Thoracic aorta endothelial cell (primary cell): ENCODE data around the gene C1orf115. TPM values are rescaled to one million over a fixed set of nuclear protein-coding genes. Genes with fewer than 3 reads are reported as not detected.

Source experiments
- total RNA-seq: library from RNA; depleted of rRNA; stranded (reverse); fragments of >200 nt; gene quantifications from 2 replicates; pipeline ENCODE4 v1.2.3, GENCODE V29; 2012

C1orf115 gene, protein sequence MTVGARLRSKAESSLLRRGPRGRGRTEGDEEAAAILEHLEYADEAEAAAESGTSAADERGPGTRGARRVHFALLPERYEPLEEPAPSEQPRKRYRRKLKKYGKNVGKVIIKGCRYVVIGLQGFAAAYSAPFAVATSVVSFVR
- total RNA-seq, result 23.3 and 25.0 TPM in 2 replicates

DNA sequence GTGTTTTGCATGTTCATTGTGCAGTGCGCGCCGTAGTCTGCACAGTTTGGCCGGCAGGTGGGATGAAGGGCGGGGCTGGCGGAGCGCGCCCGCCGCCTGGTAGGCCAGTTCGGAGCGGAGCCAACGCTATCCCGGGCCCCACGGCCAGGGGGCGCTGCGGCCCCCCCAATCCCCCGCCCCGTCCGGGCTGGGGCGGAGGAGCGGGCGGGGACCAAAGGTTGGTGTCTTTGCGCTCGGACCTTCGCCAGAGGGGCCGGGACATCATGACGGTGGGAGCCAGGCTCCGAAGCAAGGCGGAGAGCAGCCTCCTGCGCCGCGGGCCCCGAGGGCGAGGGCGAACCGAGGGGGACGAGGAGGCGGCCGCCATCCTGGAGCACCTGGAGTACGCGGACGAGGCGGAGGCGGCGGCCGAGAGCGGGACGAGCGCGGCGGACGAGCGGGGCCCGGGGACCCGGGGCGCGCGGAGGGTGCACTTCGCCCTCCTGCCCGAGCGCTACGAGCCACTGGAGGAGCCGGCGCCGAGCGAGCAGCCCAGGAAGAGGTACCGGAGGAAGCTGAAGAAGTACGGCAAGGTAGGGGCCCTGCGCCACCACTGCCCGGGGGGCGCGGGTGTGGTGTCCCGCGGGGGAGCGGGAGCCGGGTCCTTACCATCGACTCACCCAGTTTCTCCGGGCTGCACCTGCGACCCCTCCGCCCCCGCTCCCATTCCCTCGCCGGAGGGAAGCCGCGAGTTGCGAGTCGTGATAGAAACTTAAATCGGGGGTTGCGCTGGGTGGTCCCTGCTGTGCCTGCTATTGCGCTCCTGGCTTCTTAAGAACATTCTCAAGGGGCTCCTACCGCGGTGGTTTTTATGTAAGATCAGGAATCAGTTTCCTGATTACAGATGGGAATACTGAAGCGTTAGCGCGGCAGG, at the start of gene C1orf115:
C1orf115 (plus strand) TSS at position 224 of the 913 bp plus-strand sequence; CDS start at position 264, 40 bp downstream.

DNA sequence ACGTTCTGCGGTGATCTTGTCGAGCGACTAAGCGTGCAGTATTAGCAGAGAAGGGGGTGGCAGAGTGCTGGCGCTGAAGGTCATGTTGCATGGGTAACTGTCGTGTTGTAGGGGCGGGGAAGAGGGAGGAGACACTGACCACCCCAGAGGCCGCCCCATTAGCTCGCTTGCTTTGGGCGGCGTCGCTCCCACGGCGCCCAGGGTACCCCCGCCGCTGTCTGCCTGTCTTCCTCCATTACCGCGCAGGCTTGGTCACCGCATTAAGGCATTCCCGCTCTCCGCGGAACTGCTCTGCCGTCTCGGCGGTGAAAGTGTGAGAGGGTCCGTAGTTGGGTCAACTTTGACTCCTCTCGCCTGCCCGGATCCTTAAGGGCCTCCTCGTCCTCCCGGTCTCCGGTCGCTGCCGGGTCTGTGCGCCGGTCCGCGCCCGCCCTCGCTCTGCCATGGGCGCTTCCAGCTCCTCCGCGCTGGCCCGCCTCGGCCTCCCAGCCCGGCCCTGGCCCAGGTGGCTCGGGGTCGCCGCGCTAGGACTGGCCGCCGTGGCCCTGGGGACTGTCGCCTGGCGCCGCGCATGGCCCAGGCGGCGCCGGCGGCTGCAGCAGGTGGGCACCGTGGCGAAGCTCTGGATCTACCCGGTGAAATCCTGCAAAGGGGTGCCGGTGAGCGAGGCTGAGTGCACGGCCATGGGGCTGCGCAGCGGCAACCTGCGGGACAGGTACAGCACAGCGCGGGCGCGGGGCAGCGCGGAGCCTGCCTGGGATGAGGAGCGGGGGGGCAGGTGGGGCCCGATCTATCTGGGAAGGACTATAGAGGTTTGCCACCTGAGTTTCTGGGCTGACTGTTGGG, 58.1 kb downstream of the C1orf115 start, which contains the start of gene MTARC2:
MTARC2 (plus strand) TSS at position 234 of the 846 bp plus-strand sequence; CDS start at position 444, 210 bp downstream.

Other genes with a start within 250 kb of the C1orf115 start
- 2.7 and 2.8 TPM in 2 replicates for gene MARK1, start 162.2 kb upstream of the C1orf115 start, total RNA-seq
- 8.1 and 14.1 TPM in 2 replicates for gene MTARC2, start 58.0 kb downstream of the C1orf115 start, total RNA-seq
- 2.5 and 3.4 TPM in 2 replicates for gene MTARC1, start 96.5 kb downstream of the C1orf115 start, total RNA-seq
- gene HLX, start 189.1 kb downstream of the C1orf115 start, total RNA-seq, result 13.2 and 20.8 TPM in 2 replicates